ENCODE measurements around the gene RSRC2. TPM values are rescaled to one million over a fixed set of nuclear protein-coding genes. Genes with fewer than 3 reads are reported as not detected.

RSRC2 gene
- total RNA-seq, 4 donors from 2014 or later: 51.2 to 83.2 (median 79.4) TPM

- intact Hi-C loops (cut with DNase I; ENCODE audit: low total_unique reads): no loop called here
- Histone ChIP-seq H3K27me3 (no peaks in the 10 kb centered on the region), H3K4me1 (no peaks in the 10 kb centered on the region), H3K4me3 (no peak overlapping the region), H3K27ac (no peak overlapping the region), H3K9me3 (no peaks in the 10 kb centered on the region), H3K36me3 (no peaks in the 10 kb centered on the region)
- no peak for TF ChIP-seq POLR2A (IDR thresholded peaks at IDR 0.05)
- no peak for TF ChIP-seq CTCF (IDR thresholded peaks at IDR 0.05)
- DNase-seq: no peak
These were observed 11.8 kb upstream of the RSRC2 start for GRCh38 chr12:122538496-122538895.

GRCh38 chr12:122537021-122537420 is 10.3 kb upstream of the RSRC2 start:
- H3K9me3 ChIP-seq: no peaks in the 10 kb centered on the region
- H3K27ac ChIP-seq: no peak overlapping the region
- no peaks in the 10 kb centered on the region for H3K27me3 ChIP-seq
- DNase-seq: no peak
- no peak overlapping the region for H3K4me3 ChIP-seq
- no peaks in the 10 kb centered on the region for H3K4me1 ChIP-seq
- no peak for TF ChIP-seq CTCF (IDR thresholded peaks at IDR 0.05)
- no peaks in the 10 kb centered on the region for H3K36me3 ChIP-seq
- intact Hi-C loops (cut with DNase I; ENCODE audit: low total_unique reads): no loop called here

GRCh38 chr12:122533856-122534255 is 7.1 kb upstream of the RSRC2 start:
- H3K4me3 ChIP-seq: no peak overlapping the region
- H3K9me3 ChIP-seq: no peaks in the 10 kb centered on the region
- H3K4me1 ChIP-seq: no peaks in the 10 kb centered on the region
- no peaks in the 10 kb centered on the region for H3K36me3 ChIP-seq
- H3K27ac ChIP-seq: no peak overlapping the region
- no peaks in the 10 kb centered on the region for H3K27me3 ChIP-seq
- intact Hi-C loops (cut with DNase I; ENCODE audit: low total_unique reads): no loop called here
- no peak for TF ChIP-seq CTCF (IDR thresholded peaks at IDR 0.05)
- no peak for TF ChIP-seq POLR2A (IDR thresholded peaks at IDR 0.05)
- no peak for DNase-seq

DNA sequence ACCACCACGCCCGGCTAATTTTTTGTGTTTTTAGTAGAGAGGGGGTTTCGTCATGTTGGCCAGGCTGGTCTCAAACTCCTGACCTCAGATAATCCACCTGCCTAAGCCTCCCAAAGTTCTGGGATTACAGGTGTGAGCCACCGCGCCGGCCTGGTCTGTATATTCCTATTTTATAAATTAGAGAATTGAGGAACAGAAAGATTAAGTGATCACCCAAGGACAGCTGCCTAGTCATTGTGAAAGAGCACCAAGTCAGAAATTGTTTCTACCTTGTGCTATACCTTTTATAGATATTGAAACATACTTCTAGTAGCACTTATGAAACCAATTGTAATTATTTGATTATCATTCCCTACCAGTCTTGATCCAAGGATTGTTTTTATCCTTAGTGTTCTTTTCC is 2.3 kb upstream of the RSRC2 start:
- DNase-seq: no peak
- H3K27me3 ChIP-seq: no peaks in the 10 kb centered on the region
- TF ChIP-seq POLR2A (IDR thresholded peaks at IDR 0.05) (no peak), CTCF (IDR thresholded peaks at IDR 0.05) (no peak)
- H3K4me3 ChIP-seq: no peak overlapping the region
- H3K36me3 ChIP-seq: no peaks in the 10 kb centered on the region
- no peaks in the 10 kb centered on the region for H3K9me3 ChIP-seq
- intact Hi-C loops (cut with DNase I; ENCODE audit: low total_unique reads): no loop called here
- H3K27ac ChIP-seq: no peak overlapping the region
- peaks cover 0 to 12% of the 10 kb centered on the region in 2 donors for H3K4me1 ChIP-seq

GRCh38 chr12:122528582-122528981 is 1.8 kb upstream of the RSRC2 start:
- no peaks in the 10 kb centered on the region for H3K36me3 ChIP-seq
- no peak overlapping the region for H3K4me3 ChIP-seq
- no peaks in the 10 kb centered on the region for H3K9me3 ChIP-seq
- intact Hi-C loops (cut with DNase I; ENCODE audit: low total_unique reads): no loop called here
- no peak for TF ChIP-seq CTCF (IDR thresholded peaks at IDR 0.05)
- H3K27me3 ChIP-seq: no peaks in the 10 kb centered on the region
- H3K4me1 ChIP-seq: peaks cover 0 to 12% of the 10 kb centered on the region in 2 donors
- H3K27ac ChIP-seq: no peak overlapping the region
- no peak for DNase-seq
